ENCODE measurements around the gene SAPCD2.

Gene SAPCD2

GRCh38 chr9:137099231-137099630, 28.9 kb upstream of the SAPCD2 start:
- Histone ChIP-seq H3K23ac (ENCODE audit: low read length) (no peak overlapping the region), H3K4me3 (ENCODE audit: low read length) (no peak overlapping the region), H3K9ac (ENCODE audit: low read length) (no peak overlapping the region), H3K56ac (ENCODE audit: low read length) (no peak overlapping the region), H3K79me2 (ENCODE audit: control insufficient read depth, insufficient read depth, low read length) (no peaks in the 10 kb centered on the region), H2BK120ac (ENCODE audit: low read depth, low read length) (no peak overlapping the region), H2BK15ac (replicated peaks; ENCODE audit: low read depth) (no peak overlapping the region), H3K4me1 (ENCODE audit: control insufficient read depth, low read depth, low read length) (no peaks in the 10 kb centered on the region), H4K5ac (ENCODE audit: low read length) (no peak overlapping the region), H3K27me3 (ENCODE audit: insufficient read depth, low read length, poor library complexity) (no peaks in the 10 kb centered on the region), H3K18ac (ENCODE audit: low read length) (no peak overlapping the region), H3K36me3 (ENCODE audit: control insufficient read depth, insufficient read depth, low read length) (peaks cover 29% of the 10 kb centered on the region), H2AK5ac (ENCODE audit: low read length) (no peak overlapping the region), H3K79me1 (ENCODE audit: low read length) (no peaks in the 10 kb centered on the region), H4K8ac (ENCODE audit: low read depth, low read length) (no peak overlapping the region), H2BK5ac (ENCODE audit: low read length) (no peak overlapping the region), H3K27ac (ENCODE audit: low read depth, low read length) (no peak overlapping the region), H3K4ac (ENCODE audit: low read depth, low read length) (no peak overlapping the region), H3K4me2 (ENCODE audit: low read length) (no peak overlapping the region)
- no peak for DNase-seq
- WGBS (ENCODE audit: extremely low coverage, insufficient coverage, low lambda C conversion rate), result no CpG with 5 or more reads among the region's 14 CpGs

GRCh38 chr9:137097761-137098462, 27.6 kb upstream of the SAPCD2 start:
- Histone ChIP-seq H4K8ac (ENCODE audit: low read depth, low read length) (no peak overlapping the region), H4K5ac (ENCODE audit: low read length) (no peak overlapping the region), H2BK15ac (replicated peaks; ENCODE audit: low read depth) (no peak overlapping the region), H3K79me1 (ENCODE audit: low read length) (no peaks in the 10 kb centered on the region), H3K9ac (ENCODE audit: low read length) (no peak overlapping the region), H3K4me1 (ENCODE audit: control insufficient read depth, low read depth, low read length) (no peaks in the 10 kb centered on the region), H3K18ac (ENCODE audit: low read length) (no peak overlapping the region), H3K56ac (ENCODE audit: low read length) (no peak overlapping the region), H3K23ac (ENCODE audit: low read length) (no peak overlapping the region), H2BK5ac (ENCODE audit: low read length) (no peak overlapping the region), H3K4ac (ENCODE audit: low read depth, low read length) (no peak overlapping the region), H3K4me3 (ENCODE audit: low read length) (no peak overlapping the region), H3K4me2 (ENCODE audit: low read length) (no peak overlapping the region), H3K27me3 (ENCODE audit: insufficient read depth, low read length, poor library complexity) (no peaks in the 10 kb centered on the region), H2BK120ac (ENCODE audit: low read depth, low read length) (no peak overlapping the region), H3K79me2 (ENCODE audit: control insufficient read depth, insufficient read depth, low read length) (no peaks in the 10 kb centered on the region), H3K27ac (ENCODE audit: low read depth, low read length) (no peak overlapping the region), H2AK5ac (ENCODE audit: low read length) (no peak overlapping the region), H3K36me3 (ENCODE audit: control insufficient read depth, insufficient read depth, low read length) (peaks cover 19% of the 10 kb centered on the region)
- no CpG with 5 or more reads among the region's 20 CpGs for WGBS (ENCODE audit: extremely low coverage, insufficient coverage, low lambda C conversion rate)
- no peak for DNase-seq

- Histone ChIP-seq H3K18ac (ENCODE audit: low read length) (no peak overlapping the region), H3K9ac (ENCODE audit: low read length) (no peak overlapping the region), H3K79me1 (ENCODE audit: low read length) (no peaks in the 10 kb centered on the region), H4K5ac (ENCODE audit: low read length) (no peak overlapping the region), H3K4ac (ENCODE audit: low read depth, low read length) (no peak overlapping the region), H3K79me2 (ENCODE audit: control insufficient read depth, insufficient read depth, low read length) (no peaks in the 10 kb centered on the region), H3K36me3 (ENCODE audit: control insufficient read depth, insufficient read depth, low read length) (peaks cover 10% of the 10 kb centered on the region), H2BK5ac (ENCODE audit: low read length) (no peak overlapping the region), H3K56ac (ENCODE audit: low read length) (no peak overlapping the region), H2BK120ac (ENCODE audit: low read depth, low read length) (no peak overlapping the region), H3K4me3 (ENCODE audit: low read length) (no peak overlapping the region), H4K8ac (ENCODE audit: low read depth, low read length) (no peak overlapping the region), H3K27me3 (ENCODE audit: insufficient read depth, low read length, poor library complexity) (no peaks in the 10 kb centered on the region), H3K27ac (ENCODE audit: low read depth, low read length) (no peak overlapping the region), H2BK15ac (replicated peaks; ENCODE audit: low read depth) (no peak overlapping the region), H3K4me2 (ENCODE audit: low read length) (no peak overlapping the region), H3K4me1 (ENCODE audit: control insufficient read depth, low read depth, low read length) (no peaks in the 10 kb centered on the region), H2AK5ac (ENCODE audit: low read length) (no peak overlapping the region), H3K23ac (ENCODE audit: low read length) (no peak overlapping the region)
- WGBS (ENCODE audit: extremely low coverage, insufficient coverage, low lambda C conversion rate), result no CpG with 5 or more reads among the region's 31 CpGs
- DNase-seq, result no peak
These were observed 26.6 kb upstream of the SAPCD2 start for GRCh38 chr9:137096785-137097546.

- Histone ChIP-seq H3K56ac (ENCODE audit: low read length) (no peak overlapping the region), H3K18ac (ENCODE audit: low read length) (no peak overlapping the region), H3K23ac (ENCODE audit: low read length) (no peak overlapping the region), H2BK5ac (ENCODE audit: low read length) (no peak overlapping the region), H4K5ac (ENCODE audit: low read length) (no peak overlapping the region), H4K8ac (ENCODE audit: low read depth, low read length) (no peak overlapping the region), H3K79me2 (ENCODE audit: control insufficient read depth, insufficient read depth, low read length) (no peaks in the 10 kb centered on the region), H2BK15ac (replicated peaks; ENCODE audit: low read depth) (no peak overlapping the region), H3K4me1 (ENCODE audit: control insufficient read depth, low read depth, low read length) (no peaks in the 10 kb centered on the region), H3K9ac (ENCODE audit: low read length) (no peak overlapping the region), H3K79me1 (ENCODE audit: low read length) (no peaks in the 10 kb centered on the region), H3K36me3 (ENCODE audit: control insufficient read depth, insufficient read depth, low read length) (peaks cover under 1% of the 10 kb centered on the region), H3K4ac (ENCODE audit: low read depth, low read length) (no peak overlapping the region), H3K27me3 (ENCODE audit: insufficient read depth, low read length, poor library complexity) (no peaks in the 10 kb centered on the region), H2AK5ac (ENCODE audit: low read length) (no peak overlapping the region), H3K27ac (ENCODE audit: low read depth, low read length) (no peak overlapping the region), H2BK120ac (ENCODE audit: low read depth, low read length) (no peak overlapping the region), H3K4me2 (ENCODE audit: low read length) (no peak overlapping the region), H3K4me3 (ENCODE audit: low read length) (no peak overlapping the region)
- no peak for DNase-seq
- WGBS (ENCODE audit: extremely low coverage, insufficient coverage, low lambda C conversion rate), result no CpG with 5 or more reads among the region's 30 CpGs
These were observed 25.5 kb upstream of the SAPCD2 start for GRCh38 chr9:137095664-137096517.

- no CpG with 5 or more reads among the region's 11 CpGs for WGBS (ENCODE audit: extremely low coverage, insufficient coverage, low lambda C conversion rate)
- no peak overlapping the region for H4K5ac ChIP-seq (ENCODE audit: low read length)
These were observed 19.0 kb upstream of the SAPCD2 start for GRCh38 chr9:137089232-137089947.

More at GRCh38 chr9:137089232-137089947, 19.0 kb upstream of the SAPCD2 start:
- Histone ChIP-seq H3K4me2 (ENCODE audit: low read length) (no peak overlapping the region), H3K18ac (ENCODE audit: low read length) (no peak overlapping the region), H3K4me3 (ENCODE audit: low read length) (no peak overlapping the region), H3K79me2 (ENCODE audit: control insufficient read depth, insufficient read depth, low read length) (no peaks in the 10 kb centered on the region), H3K79me1 (ENCODE audit: low read length) (peaks cover 2% of the 10 kb centered on the region), H2BK5ac (ENCODE audit: low read length) (no peak overlapping the region), H3K27ac (ENCODE audit: low read depth, low read length) (no peak overlapping the region), H3K56ac (ENCODE audit: low read length) (no peak overlapping the region), H3K4ac (ENCODE audit: low read depth, low read length) (no peak overlapping the region), H3K23ac (ENCODE audit: low read length) (no peak overlapping the region), H3K9ac (ENCODE audit: low read length) (no peak overlapping the region), H2AK5ac (ENCODE audit: low read length) (no peak overlapping the region), H4K8ac (ENCODE audit: low read depth, low read length) (no peak overlapping the region), H3K36me3 (ENCODE audit: control insufficient read depth, insufficient read depth, low read length) (no peaks in the 10 kb centered on the region), H2BK15ac (replicated peaks; ENCODE audit: low read depth) (no peak overlapping the region), H2BK120ac (ENCODE audit: low read depth, low read length) (no peak overlapping the region), H3K4me1 (ENCODE audit: control insufficient read depth, low read depth, low read length) (peaks cover 2% of the 10 kb centered on the region), H3K27me3 (ENCODE audit: insufficient read depth, low read length, poor library complexity) (no peaks in the 10 kb centered on the region)
- DNase-seq, result no peak

Data from mesendoderm (in vitro differentiated cells).